Ecto neural progenitor cell (in vitro differentiated cells): ENCODE results near the gene ADGRD1.
A peak's percentile ranks its signal among the peaks of the same experiment; 100 is the strongest.

ENCODE experiments used
- DNase-seq: peaks from one replicate; pipeline ENCODE4 v3.0.0-alpha.2; 2018; ENCODE audit warnings: low spot score

Gene ADGRD1

DNA sequence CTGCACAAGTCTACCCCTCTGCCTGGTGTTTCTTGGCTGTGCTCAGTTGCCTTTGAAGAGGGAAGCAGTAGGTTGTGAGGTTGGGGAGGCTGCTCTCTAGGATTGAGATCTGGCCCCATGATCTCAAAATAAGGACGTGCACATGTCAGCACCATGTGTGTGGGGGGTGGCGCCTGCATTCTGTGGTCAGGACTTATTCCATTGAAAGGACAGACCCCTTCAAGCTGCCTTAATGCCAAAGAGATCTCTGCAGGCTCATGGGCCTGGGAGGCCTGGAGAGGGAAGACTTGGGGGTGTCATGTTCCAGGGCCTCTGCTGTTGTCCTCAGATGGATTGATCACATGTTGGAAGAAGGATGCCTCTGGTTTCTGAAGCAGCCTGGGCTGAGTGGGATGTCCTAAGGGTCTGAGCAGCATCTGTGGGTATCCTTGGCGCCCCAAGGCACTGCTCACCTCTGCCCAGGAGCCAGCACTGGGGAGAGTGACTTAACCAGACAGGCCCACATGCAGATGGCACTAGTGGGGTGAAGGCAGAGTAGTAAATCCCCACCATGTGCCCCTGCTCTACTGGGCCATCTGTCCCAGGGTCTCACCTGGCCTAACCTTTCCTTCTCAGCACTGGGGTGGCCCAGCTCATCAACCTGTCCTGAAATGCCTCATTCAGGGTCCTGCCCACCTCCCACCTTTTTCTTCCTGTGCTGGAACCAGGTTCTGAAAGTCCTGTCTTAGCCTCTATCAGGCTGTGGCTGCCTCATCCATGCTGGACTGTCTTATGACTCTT is 118.9 kb downstream of the ADGRD1 start:
- DNase-seq = peak; percentile 33

DNA sequence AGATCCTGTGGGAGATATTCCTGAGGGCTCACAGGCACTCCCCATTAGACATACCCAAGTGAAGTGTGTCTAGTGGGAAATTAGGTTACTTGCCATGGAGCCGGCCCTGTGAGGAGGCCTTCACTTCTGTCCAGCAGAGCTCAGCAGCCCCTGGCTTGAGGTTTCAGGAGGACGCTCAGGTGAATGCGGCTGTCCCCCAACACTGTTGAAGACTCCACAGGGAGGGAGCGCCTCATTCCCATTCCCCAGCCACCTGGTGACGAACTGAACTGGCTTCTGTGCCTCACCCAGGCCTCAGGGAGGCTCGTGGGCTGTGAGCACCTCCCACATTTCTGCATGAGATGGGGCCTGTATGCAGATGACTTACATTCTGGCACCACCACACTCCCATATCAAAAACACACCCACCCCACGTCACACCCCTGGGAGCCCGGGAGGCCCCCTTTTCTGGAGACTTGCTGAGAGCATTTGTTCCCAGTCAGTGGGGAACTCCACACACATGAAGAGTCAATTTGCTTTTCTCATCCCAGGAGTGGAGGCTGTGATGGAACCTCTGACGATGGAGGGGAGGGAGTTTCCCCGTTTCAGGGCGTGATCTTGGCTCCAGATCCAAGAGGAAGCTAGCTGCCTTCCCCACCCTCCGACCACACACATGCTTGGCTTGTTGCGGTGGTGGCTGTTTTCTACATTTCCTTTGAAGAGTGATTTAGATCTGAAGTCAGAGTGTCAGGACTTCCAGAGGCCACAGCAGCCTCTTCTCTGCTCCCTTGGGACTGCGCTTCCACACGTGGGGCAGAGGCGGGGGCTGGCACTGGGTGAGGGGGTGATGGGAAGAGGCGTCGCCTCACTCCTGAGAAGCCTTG is 120.7 kb downstream of the ADGRD1 start:
- DNase-seq = peak; percentile 46

DNA sequence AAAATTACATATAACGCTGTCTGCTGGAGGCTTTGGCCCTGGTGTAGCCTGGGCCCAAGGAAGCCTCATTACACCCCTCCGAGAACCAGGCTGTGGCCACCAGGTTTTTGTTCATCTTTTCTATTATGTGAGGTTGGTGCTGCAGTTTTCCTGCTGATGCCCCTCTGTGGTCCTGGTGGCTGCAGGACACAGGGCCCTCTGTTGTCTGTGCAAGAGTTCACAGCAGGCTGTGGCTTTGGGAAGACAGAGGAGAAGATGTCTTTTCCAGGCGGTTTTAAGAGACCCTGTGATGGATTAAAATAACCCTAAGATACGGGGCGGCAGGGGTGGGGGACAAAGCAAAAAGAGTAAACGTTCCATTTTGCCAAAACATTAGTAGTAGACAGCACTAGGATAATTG is 121.5 kb downstream of the ADGRD1 start:
- DNase-seq = peak; percentile 43

DNA sequence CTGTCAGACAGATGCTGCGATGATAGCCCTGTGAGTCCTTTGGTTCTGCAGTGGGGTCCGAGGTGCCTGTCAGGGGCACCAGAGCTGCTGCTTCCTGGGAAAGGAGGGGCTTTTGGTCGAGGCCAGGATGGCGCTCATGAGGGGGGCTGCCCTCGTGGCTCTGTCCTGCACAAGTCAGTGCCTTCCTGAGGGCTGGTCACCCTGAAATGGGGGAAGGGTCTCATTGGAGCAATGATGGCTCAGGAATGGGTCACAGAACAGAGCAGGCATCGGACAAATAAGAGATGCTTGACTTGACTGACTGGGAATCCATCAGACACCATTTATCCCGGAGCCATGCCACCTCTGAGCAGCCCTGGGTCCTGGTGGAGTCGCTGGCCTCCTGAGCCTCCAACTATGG is 121.9 kb downstream of the ADGRD1 start:
- peak; percentile 45 for DNase-seq

DNA sequence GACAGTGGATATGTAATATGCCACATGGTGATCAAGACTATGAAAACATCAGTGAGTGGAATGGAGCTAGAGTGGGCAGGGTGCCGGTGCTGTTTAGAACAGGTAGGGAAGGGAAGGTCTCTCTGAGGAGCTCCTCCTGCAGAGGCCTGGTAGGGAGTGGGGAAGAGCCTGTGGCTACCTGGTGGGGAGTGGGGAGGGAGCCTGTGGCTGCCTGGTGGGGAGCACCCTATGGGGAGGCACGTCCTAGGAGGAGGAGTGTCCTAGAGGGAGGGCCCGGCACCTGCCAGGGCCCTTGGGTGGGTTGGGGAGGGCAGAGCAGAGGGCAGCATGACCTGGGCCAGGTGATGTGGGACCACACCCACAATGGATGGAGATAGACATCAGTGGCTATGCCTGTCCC is 122.6 kb downstream of the ADGRD1 start:
- no peak for DNase-seq

DNA sequence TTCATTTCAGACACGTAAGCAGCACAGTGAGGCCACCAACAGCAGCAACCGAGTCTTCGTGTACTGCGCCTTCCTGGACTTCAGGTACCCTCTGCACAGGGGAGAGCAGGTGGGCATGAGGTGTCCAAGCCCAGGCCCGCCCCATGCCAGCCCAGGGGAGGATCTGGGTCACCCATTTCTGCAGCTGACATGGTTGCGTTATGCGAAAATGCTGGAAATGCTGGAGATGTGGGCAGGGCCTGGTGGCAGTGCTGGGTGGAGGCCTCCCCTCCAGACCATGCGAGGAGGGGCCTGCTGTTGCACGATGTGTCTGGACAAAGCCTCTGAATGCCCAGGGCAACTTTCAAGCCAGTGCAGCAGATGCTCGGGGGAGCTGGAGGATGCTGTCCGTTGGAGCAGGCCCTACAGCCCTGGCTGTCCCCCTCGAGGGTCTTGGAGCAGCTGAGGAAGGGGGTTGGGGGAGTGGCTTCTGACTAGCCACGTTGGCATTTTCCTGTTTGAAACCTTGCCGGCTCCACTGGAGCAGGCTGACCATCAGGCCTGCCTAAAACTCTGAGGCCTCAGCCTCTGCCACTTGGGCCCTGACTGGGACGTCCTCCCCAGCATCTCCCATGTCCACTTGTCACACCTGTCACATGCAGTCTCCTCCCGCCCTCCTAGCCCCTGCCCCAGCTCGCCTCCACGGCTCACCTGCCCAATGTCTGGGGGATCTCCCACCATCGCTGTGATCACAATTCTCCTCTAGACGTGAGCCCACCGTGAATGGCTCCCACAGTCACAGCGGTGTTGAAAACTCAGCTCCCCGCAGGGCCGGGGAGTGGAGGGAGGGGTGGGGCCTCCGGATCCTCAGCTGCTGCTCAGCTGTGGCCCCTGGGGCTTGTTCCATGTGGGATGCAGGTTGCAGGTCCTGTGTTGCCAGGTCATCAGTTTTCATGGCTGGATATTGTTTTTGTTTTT is 123.4 kb downstream of the ADGRD1 start:
- DNase-seq = peak; percentile 47

GRCh38 chr12:131077931-131078391 is 124.3 kb downstream of the ADGRD1 start:
- peak; percentile 41 for DNase-seq

DNA sequence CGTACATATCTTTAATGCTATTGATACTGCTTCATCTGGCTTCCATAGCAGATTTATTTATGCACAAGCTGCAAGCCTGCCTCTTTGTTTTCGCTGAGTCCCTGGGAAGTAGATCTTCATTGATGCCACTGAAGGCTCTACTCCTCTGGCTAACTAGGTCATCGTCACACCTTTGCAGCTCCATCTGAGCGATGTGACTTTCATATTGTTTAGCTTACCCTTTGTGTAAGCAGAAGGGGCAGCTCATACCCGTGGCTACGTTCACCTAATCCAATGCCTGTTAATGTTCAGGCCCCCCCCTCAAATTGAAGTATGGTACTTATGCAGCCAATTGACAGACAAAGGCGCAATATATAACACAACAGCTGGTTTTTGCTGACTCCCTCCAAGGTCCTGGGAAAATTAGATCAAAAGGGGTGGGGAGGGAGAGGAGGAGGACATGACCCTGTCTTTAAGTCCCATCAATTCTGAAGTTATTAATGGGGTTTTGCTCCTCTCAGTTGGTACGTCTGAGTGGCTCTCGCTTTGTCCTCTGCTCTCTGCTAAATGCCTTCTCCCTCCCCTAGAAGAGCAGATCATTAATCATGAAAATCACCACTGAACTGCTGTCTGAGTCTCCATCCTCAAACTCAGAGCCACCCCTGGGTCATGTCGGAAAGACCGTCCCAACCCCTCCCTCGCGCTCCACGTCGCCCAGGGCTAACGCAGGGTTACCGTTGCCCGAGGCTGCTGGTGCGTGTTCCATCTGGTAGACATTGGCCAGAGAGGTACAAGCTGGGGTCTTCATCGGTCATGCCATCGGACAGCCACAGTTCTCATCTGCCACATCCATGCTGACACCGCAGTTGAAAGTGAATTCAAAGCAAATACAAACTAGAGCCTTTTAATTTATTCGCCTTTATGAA is 128.8 kb downstream of the ADGRD1 start:
- DNase-seq = peak; percentile 39

DNA sequence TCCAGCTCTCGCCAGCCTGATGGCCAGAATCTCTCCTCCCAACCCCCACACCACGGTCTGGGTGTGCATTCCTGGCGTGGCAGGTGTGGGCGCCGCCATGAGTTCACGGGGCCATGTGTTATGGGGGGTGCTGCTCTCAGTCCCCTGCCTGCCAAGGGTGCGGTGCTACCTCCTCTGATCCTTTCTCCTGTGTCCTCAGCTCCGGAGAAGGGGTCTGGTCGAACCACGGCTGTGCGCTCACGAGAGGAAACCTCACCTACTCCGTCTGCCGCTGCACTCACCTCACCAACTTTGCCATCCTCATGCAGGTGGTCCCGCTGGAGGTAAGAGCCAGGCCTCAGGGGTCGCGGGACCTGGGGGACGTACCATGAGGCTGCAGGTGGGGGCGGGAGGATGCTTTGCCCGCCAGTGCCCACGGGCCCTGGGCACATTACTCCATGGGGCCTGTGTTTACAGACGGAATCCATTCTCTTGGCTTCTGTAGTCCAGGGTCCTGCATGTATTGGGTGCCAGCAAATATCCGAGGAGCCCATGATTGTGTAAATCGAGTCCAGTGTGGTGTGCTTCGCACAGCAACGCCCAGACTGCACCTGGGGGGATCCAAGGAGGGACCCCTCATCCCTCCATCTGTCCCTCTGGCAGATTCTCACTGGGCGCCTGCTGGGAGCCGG is 130.8 kb downstream of the ADGRD1 start:
- DNase-seq = peak; percentile 24

- peak; percentile 44 for DNase-seq
Observed at GRCh38 chr12:131085125-131085815, 131.6 kb downstream of the ADGRD1 start.

DNA sequence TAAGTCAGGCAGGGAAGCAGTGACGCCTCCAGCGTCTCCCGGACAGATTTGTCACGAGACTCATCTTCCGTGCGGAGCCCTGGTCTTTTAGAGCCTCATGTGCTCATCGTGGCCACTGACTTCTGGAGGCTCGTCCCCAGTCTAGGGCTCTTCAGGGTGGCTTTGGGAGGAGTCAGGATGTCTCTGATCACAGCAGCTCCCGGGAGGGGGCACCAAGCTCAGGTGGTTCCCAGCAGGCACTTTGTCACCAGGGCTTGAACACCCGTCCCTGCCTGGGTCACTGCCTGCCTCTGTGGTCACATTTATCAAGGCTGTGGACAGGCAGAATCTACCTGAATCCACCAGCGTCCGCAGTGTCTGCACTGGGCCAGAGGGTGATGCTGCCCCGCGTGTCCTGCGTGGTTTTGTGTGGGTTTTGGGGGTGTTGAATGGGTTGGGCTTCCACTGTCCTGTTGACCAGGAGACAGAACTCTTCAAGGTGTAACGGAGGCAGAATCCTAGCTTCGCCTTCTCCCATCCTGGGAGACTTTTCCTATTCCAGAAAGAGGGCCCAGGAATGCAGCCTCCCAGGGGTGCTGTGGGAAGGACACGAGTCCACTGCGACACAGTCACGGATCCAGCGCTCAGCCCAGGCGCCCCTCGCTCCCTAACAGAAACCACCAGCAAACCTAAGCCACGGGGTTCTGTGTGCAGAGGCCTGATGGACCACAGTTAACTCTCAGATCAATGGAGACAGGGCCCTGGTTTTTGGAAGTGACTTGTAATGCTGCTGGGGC is 132.3 kb downstream of the ADGRD1 start:
- peak; percentile 36 for DNase-seq

DNA sequence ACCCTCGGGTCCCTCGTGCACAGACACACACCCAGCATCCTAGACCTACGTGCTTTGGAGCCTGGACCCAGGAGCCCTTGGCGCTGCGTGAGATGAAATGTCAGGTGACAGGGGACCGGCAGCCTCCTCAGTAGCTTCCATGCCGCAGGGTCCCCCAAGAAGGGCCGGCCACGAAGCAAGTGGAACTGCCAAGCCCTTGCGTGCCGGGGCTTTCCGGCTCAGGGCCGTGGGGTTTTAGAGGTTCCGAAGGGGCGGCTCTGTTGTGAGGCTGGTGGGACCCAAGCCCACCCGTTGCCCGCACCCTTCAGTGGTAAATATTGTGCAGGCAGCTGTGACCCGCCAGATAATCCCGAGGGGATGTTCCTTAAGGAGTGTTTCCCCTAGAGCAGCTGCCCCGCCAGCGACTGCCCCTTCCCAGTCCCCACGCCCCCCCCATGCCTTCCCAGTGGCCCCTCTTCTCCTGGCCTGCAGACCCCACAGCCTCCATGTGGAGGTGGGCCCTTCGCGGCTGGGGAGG is 133.7 kb downstream of the ADGRD1 start:
- peak; percentile 43 for DNase-seq

DNA sequence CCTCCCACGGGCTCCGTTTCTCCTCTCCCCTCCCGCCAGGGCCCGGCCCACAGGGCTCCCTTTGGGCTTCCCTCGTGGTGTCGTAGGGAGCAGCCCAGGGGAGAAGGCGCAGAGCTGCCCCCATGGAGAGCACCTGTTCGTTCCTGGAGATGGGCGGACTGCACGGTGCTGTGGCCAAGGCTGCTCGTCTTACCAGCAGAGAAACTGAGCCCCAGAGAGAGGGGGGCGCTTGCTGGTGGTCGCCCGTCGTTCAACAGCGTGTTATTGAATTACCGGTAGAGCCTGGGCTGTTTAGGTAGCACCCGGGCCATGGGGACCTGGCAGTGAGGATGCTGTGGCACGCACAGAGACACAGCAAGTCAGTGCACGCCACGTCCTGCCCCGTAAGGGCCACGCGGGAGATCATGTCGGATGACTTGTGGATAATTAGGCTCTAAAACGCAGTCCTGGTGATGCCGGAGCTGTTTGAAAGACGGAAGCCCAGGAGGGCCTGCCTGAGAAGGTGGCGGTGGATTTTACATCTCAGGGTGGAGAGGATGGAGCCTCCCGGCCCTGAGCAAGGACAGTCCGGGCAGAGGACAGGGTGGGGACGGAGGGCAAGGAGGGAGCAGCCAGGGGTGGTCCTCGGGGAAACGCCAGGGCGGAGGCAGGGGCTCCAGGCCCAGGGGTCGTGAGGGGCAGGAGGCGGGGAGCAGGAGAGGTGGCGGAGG is 134.4 kb downstream of the ADGRD1 start:
- DNase-seq = peak; percentile 48

GRCh38 chr12:131088701-131089530 is 135.2 kb downstream of the ADGRD1 start:
- DNase-seq = no peak

DNA sequence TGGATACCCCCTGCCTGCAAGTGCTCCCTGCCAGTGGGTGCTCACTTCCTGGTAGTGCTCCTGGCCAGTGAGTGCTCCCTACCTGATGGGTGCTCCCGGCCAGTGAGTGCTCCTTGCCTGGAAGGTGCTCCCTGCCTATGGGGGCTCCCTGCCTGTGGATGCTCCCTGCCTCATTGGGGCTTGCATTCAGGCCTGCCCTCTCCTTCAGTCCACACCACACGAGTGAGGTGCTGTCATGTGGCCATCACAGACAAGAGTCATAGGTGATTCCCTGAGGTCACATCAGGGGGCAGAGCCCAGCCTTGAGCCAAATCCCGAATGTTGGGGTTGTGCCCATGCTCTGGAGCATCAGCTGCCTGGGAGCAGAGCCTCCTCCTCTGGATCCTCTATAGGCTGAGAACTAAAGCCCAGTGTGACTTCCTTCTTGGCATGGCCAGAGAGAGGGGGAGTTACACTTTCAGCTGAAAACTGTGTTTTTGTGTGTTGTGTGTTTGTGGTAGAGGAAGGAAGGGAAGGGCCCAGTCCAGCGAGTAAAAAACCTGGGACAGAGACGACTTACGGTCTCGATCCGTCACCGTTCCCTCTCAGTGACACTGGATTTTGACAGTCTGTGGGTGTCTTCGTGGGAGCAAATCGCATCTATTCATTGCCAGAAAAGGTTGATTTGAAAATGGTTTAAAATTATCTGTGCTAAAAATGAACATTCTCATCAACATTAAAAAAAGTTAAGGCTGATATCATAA is 136.0 kb downstream of the ADGRD1 start:
- DNase-seq = peak; percentile 37
